Measurements from ENCODE around the gene FAM187B.

The FAM187B gene

GRCh38 chr19:35228177-35228930, at the start of gene FAM187B:
Gene FAM187B (minus strand): TSS chr19:35228739. CDS start chr19:35228680, 59 bp downstream.
- DNase-seq, result no peak

- no peak for DNase-seq
Measured at GRCh38 chr19:35276706-35277281, 48.3 kb upstream of the FAM187B start.

GRCh38 chr19:35274323-35274722, 45.8 kb upstream of the FAM187B start:
- DNase-seq, result no peak

GRCh38 chr19:35273686-35274259, 45.2 kb upstream of the FAM187B start:
- no peak for DNase-seq

- no peak for DNase-seq
Measured at GRCh38 chr19:35272954-35273649, 44.6 kb upstream of the FAM187B start.

- no peak for DNase-seq
Measured at GRCh38 chr19:35272122-35272719, 43.7 kb upstream of the FAM187B start.

GRCh38 chr19:35271546-35271945, 43.0 kb upstream of the FAM187B start:
- DNase-seq, result no peak

GRCh38 chr19:35270381-35270811, 41.9 kb upstream of the FAM187B start:
- no peak for DNase-seq

- peak; percentile 96 for DNase-seq
Measured at GRCh38 chr19:35269438-35270117, 41.0 kb upstream of the FAM187B start.

GRCh38 chr19:35268536-35269437, 40.2 kb upstream of the FAM187B start, which contains the start of gene USF2:
Gene USF2 (plus strand): TSS chr19:35268962. CDS start chr19:35269102, 140 bp downstream.
- peak; percentile 94 for DNase-seq

GRCh38 chr19:35267818-35268535, 39.4 kb upstream of the FAM187B start:
- peak; percentile 92 for DNase-seq

GRCh38 chr19:35267353-35267817, 38.8 kb upstream of the FAM187B start:
- DNase-seq, result peak; percentile 76

GRCh38 chr19:35266520-35267352, 38.2 kb upstream of the FAM187B start:
- peak; percentile 68 for DNase-seq

- DNase-seq, result no peak
Measured at GRCh38 chr19:35265900-35266519, 37.5 kb upstream of the FAM187B start.

- no peak for DNase-seq
Measured at GRCh38 chr19:35265126-35265899, 36.8 kb upstream of the FAM187B start.

GRCh38 chr19:35264268-35265125, 36.0 kb upstream of the FAM187B start:
- DNase-seq, result peak; percentile 40

- no peak for DNase-seq
Measured at GRCh38 chr19:35262101-35262761, 33.7 kb upstream of the FAM187B start.

Data from DMS53 (cell line).